ENCODE results near the gene PACRG. TPM values are rescaled to one million over a fixed set of nuclear protein-coding genes. Genes with fewer than 3 reads are reported as not detected.

PACRG gene
- total and polyA plus RNA-seq, 2 of the 4 experiments (the other 2 are of a cell fraction), result not detected

- BruUV-seq (replicated peaks), result no TSS peak
- Histone ChIP-seq H3K27me3 (ENCODE audit: control insufficient read depth, insufficient read depth, low read length) (no peaks in the 10 kb centered on the region), H3K18ac (ENCODE audit: low read depth, low read length) (no peak overlapping the region), H3K27ac (ENCODE audit: insufficient read depth, low read length) (no peak overlapping the region), H2AK5ac (ENCODE audit: low read depth, low read length) (no peak overlapping the region), H3K79me1 (ENCODE audit: low read depth in 1 of 2, low read length in 2 of 2) (no peaks in the 10 kb centered on the region), H4K5ac (ENCODE audit: low read depth, low read length) (no peak overlapping the region), H3K9ac (ENCODE audit: low read depth, low read length) (no peak overlapping the region), H2BK20ac (ENCODE audit: low read depth, low read length) (no peak overlapping the region), H3K36me3 (ENCODE audit: control insufficient read depth, insufficient read depth, low read length) (no peaks in the 10 kb centered on the region), H3K4me3 (ENCODE audit: insufficient read depth, low read depth, low read length) (no peak overlapping the region), H2BK120ac (ENCODE audit: low read depth, low read length) (no peak overlapping the region), H2AK9ac (replicated peaks; ENCODE audit: low read depth, low read length, poor library complexity) (no peak overlapping the region), H3K4me1 (ENCODE audit: control insufficient read depth, insufficient read depth, low read length) (no peaks in the 10 kb centered on the region), H4K91ac (ENCODE audit: insufficient read depth, low read depth, low read length) (no peak overlapping the region), H3K14ac (replicated peaks; ENCODE audit: low read depth, low read length) (no peak overlapping the region), H4K20me1 (ENCODE audit: insufficient read depth, low read length) (no peaks in the 10 kb centered on the region), H3K4me2 (ENCODE audit: low read depth, low read length) (no peak overlapping the region), H3K23ac (ENCODE audit: low read depth, low read length) (no peak overlapping the region), H2BK5ac (ENCODE audit: low read depth, low read length, poor library complexity, severe bottlenecking) (no peak overlapping the region), H3K9me3 (ENCODE audit: control insufficient read depth, insufficient read depth, low read length) (peaks cover 10% of the 10 kb centered on the region; the same call in 1 of the 2 replicates), H4K8ac (ENCODE audit: low read depth in 2 of 2, low read length in 2 of 2) (no peak overlapping the region), H3K4ac (ENCODE audit: low read depth, low read length) (no peak overlapping the region), H2AFZ (replicated peaks; ENCODE audit: low read length, poor library complexity) (no peak overlapping the region), H2BK15ac (ENCODE audit: low read depth, low read length) (no peak overlapping the region), H3K56ac (ENCODE audit: extremely low read depth, insufficient read depth, low read length) (no peak overlapping the region), H3K9me1 (ENCODE audit: insufficient read depth, low read length) (no peaks in the 10 kb centered on the region)
- ChIA-PET CTCF (no interaction called here), POLR2A (ENCODE audit: unreplicated experiment) (no interaction called here)
- DNase-seq, result no peak
- ATAC-seq (ENCODE audit: low read depth), result no peak
- in situ Hi-C loops (cut with MboI; ENCODE audit: low sequenced_read_pairs), result no loop called here
- TF ChIP-seq MXI1 (IDR thresholded peaks at IDR 0.05; ENCODE audit: borderline replicate concordance, low read depth, low read length) (no peak), RAD21 (IDR thresholded peaks at IDR 0.05; ENCODE audit: low read length) (no peak), BHLHE40 (IDR thresholded peaks at IDR 0.05; ENCODE audit: low read depth, low read length) (no peak), FOS (IDR thresholded peaks at IDR 0.05; ENCODE audit: low read depth, low read length) (no peak), RFX5 (IDR thresholded peaks at IDR 0.05; ENCODE audit: low read depth, low read length) (no peak)
- intact Hi-C loops (cut with micrococcal nuclease), result no loop called here
- no CpG with 5 or more reads among the region's 1 CpG for WGBS, 2 experiments (ENCODE audit: extremely low coverage in 2 of 2, insufficient read length in 1 of 2)
- dilution Hi-C loops (cut with HindIII; ENCODE audit: low sequenced_read_pairs, unreplicated experiment), result no loop called here
These were observed 290.0 kb downstream of the PACRG start for GRCh38 chr6:163017801-163018200.
